Measurements from ENCODE around the gene ZBTB17.

DNA sequence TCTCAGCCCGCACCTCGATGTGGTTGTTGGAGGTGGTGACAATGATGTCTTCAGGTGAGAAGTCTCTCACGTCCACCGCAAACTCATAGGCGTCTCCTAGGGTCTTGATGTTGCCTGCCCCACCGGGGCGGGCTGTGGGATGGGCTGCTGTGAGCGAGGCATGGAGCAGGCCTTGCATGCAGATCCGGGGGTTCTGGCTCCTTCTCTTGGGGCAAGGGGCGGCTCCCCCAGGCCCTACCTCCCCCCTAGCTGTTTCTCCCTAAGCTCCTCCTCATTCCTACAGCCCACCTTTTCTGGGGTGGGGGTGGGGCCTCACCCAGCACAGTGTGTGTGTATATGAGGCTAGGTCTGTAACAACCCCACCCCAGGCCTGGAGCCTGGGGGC lies 41.2 kb upstream of the ZBTB17 start:
- TF ChIP-seq, protein P1, sequence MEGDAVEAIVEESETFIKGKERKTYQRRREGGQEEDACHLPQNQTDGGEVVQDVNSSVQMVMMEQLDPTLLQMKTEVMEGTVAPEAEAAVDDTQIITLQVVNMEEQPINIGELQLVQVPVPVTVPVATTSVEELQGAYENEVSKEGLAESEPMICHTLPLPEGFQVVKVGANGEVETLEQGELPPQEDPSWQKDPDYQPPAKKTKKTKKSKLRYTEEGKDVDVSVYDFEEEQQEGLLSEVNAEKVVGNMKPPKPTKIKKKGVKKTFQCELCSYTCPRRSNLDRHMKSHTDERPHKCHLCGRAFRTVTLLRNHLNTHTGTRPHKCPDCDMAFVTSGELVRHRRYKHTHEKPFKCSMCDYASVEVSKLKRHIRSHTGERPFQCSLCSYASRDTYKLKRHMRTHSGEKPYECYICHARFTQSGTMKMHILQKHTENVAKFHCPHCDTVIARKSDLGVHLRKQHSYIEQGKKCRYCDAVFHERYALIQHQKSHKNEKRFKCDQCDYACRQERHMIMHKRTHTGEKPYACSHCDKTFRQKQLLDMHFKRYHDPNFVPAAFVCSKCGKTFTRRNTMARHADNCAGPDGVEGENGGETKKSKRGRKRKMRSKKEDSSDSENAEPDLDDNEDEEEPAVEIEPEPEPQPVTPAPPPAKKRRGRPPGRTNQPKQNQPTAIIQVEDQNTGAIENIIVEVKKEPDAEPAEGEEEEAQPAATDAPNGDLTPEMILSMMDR (IDR thresholded peaks at IDR 0.05): no peak
- no peak for TF ChIP-seq MYC (IDR thresholded peaks at IDR 0.05; ENCODE audit: borderline replicate concordance, low read length)
- TF ChIP-seq MAZ (IDR thresholded peaks at IDR 0.05; ENCODE audit: borderline replicate concordance, low read depth, low read length): no peak
- TF ChIP-seq SMC3 (IDR thresholded peaks at IDR 0.05): no peak
- no peak for TF ChIP-seq MAFK (IDR thresholded peaks at IDR 0.05; ENCODE audit: partially characterized antibody)
- TF ChIP-seq POLR2A (IDR thresholded peaks at IDR 0.05; ENCODE audit: low read length): no peak
- TF ChIP-seq, protein P2, sequence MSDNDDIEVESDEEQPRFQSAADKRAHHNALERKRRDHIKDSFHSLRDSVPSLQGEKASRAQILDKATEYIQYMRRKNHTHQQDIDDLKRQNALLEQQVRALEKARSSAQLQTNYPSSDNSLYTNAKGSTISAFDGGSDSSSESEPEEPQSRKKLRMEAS (IDR thresholded peaks at IDR 0.05): no peak
- TF ChIP-seq, protein P3, sequence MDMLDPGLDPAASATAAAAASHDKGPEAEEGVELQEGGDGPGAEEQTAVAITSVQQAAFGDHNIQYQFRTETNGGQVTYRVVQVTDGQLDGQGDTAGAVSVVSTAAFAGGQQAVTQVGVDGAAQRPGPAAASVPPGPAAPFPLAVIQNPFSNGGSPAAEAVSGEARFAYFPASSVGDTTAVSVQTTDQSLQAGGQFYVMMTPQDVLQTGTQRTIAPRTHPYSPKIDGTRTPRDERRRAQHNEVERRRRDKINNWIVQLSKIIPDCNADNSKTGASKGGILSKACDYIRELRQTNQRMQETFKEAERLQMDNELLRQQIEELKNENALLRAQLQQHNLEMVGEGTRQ (IDR thresholded peaks at IDR 0.05): no peak
- no peak for TF ChIP-seq EP300 (IDR thresholded peaks at IDR 0.05)
